ENCODE measurements around the gene WWC1.
"Not testable (repeated sequence)": the region's sequence is repeated elsewhere in the genome, so short reads cannot be mapped to it uniquely, and the experiment has no call there.

Gene WWC1

DNA sequence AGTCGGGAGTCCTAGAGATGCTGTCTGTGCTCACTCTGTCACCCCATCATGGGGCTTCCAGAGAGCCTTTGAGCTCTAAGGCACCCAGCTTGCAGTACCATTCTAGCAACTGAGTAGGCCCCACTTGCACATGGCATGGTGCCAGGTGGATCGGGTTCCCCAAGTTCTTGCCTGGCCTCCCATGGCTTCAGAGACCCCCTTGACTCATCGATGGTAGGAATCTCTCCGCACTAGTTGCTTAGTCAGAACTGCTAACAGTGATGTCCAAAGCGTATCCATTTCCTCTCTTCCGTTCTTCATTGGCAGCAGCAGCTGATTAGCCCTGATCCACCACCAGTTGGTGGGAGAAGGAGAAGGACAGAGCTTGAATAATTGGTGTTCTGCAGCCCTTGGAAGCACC, 124.5 kb downstream of the WWC1 start:
- DNase-seq, result no peak

DNA sequence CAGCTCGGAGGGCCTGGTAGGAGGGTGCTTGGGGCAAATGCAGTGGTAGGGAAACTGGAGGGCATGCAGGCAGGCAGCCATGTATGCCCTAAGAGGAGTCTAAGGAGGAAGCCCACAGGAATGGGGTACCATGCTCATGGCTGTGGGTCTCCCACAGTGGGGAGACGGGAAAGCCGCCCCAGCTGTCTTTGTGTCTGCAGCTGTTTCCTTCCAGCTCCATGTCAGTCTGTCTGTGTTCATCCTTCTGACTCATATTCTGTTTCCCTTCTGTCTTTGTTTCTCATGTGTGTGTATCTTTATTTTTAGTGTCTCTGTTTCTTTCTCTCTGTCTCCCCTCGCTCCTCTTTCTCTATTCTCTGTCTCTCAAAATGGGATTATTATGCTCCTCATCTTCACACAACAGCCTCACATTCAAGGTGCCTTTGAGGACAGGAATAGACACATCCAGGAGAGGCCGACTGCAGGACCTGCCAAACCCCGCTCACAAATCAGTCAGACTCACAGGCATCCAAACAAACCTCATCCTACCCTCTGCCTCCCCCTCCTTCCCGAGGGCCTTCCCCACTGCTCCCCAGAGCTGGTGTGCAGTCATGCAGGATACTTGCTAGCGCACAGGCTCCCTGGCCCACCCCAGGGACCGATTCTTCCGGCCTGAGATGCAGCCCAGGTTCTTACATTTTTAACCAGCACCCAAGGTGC, 126.4 kb downstream of the WWC1 start:
- no peak for DNase-seq

DNA sequence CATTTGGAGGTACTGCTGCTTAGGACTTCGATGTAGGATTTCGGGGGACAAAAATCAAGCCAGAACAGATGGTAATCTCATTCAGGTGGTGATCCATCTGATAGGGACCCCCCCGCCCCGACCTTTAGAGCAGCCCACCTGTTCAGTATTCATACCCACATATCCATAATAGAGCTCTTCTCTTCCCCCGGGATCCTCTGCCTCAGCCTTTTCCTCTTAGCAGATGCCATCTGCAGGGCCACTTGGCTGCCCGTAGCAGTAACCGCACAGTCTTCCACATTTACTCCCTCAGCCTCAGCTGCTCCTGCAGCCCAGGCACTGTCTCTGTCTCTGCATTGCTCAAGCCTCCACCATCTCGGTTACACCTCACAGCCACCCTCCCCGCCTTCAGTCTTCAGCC, 129.0 kb downstream of the WWC1 start:
- no peak for DNase-seq

DNA sequence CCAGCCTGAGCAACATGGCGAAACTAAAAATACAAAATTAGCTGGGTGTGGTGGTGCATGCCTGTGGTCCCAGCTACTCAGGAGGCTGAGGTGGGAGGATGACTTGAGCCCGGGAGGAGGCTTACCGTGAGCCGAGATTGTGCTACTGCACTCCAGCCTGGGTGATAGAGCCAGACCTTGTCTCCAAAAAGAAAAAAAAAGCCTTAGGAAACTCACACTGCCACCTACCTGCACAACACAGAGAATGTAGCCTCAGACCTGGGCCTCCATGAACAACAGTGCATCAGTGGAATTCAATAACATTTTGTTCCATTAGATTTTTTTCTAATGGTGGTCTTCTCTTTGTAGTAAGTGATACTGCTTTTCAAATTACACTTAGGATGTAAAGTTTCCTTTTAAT, 131.0 kb downstream of the WWC1 start:
- peak; percentile 7 for DNase-seq

DNA sequence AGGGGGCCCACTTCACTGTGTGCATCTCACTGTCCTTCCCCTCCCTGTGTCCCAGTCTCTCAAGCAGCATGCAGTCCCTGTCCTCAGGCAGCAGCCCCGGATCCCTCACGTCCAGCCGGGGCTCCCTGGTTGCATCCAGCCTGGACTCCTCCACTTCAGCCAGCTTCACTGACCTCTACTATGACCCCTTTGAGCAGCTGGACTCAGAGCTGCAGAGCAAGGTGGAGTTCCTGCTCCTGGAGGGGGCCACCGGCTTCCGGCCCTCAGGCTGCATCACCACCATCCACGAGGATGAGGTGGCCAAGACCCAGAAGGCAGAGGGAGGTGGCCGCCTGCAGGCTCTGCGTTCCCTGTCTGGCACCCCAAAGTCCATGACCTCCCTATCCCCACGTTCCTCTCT, 132.0 kb downstream of the WWC1 start:
- DNase-seq, result no peak

DNA sequence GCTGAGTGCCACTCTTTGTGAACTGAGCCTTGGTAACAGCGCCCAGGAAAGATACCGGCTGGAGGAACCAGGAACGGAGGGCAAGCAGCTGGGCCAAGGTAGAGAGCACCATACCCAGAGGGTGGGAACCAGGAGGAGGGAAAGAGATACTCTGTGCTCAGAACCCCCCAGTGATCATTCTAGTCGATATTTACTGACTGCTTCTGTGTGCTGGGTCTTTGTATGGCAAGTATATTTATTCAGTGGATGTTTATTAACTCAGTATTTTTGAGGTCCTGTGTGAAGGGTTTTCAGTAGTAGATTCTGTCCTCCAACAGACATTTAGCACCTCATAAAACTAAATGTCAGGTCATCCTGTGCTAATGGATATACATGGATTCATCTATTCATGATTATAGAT, 132.5 kb downstream of the WWC1 start:
- no peak for DNase-seq

DNA sequence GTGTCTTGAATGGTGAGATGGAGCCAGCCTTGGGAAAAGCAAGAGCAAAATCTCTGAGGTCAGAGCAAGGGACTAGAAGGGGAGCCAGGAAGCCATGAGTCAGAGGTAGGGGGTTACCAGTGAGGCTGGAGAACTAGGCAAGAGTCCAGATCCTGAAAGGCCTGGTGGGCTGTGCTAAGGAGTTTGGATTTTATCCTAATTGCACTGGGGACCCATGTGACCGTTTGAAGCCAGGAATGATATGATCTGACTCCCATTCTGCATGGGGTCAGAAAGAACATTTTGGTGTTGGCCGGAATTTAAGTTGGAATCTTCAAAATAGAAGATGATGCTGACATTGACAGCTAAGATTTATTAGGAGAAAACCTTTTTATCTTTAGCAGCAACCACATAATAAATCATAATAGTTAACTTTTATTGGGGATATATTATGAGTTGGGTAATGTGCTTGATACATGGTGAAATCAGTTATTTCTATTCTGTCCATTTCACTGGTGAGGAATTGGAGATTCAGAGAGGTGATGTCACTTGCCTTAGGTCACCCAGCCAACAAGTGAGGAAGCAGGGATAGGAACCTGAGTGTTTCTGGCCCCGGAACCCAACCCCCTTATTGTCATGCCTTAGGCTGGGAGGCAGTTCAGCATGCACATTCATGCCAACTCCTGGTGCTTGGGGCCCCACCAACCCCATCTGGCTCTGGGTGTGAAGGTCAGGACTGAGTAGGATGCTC, 133.3 kb downstream of the WWC1 start:
- no peak for DNase-seq

DNA sequence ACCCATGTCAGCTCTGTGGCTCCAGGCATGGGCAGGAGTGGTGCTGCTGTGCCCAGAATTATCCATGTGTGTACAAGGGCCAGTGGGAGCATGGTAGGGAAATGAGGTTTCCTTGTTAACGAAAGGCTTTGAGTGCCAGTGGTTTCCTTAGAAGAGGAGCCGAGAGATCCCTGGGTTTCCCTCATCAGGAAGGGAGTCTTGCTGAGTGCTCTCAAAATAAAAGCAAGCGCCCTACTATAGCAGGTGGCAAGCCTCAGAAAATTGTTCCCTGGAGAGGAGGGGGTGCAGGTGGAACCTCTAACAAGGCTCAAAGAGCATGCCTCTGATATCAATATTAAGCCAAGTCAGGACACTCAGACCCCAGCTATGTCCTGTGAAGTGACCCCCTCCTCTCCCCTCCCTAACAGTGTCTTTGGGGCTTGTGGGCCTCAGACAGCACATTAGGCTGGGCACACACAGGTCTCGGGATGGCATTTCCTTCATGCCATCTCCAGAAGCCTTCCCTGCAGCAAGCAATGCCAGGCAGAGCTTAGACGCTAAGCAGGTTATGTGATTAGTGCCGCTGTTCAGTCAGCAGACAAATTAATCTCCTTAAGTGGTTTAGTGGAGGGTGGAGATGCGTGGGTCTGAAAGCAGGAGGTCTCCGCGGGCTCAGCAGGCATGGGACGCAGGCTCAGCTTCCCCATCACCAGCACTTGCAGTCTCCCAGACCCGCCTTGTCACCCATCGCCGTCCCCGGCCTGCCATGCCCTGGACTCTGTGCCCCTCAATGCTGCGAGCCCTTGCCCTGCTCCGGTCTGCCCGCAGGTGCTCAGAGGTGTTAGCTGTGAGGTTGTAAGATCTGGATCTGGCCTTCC, 134.8 kb downstream of the WWC1 start:
- DNase-seq, result no peak

DNA sequence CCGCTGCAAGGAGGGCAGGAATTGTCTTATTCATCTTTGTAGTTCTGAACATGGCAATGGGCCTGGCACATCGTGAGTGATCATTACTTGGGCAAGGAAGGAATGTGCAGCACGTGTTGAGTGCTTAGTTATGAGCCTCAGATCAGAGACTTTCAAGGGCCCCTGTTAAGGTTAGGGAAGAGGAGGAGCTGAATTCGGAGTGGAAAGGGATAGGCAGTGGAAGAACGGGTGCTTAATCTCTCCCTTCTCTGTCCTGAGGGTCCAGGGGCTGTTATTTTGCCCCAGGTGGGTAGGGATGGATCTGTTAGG, 135.4 kb downstream of the WWC1 start:
- no peak for DNase-seq

DNA sequence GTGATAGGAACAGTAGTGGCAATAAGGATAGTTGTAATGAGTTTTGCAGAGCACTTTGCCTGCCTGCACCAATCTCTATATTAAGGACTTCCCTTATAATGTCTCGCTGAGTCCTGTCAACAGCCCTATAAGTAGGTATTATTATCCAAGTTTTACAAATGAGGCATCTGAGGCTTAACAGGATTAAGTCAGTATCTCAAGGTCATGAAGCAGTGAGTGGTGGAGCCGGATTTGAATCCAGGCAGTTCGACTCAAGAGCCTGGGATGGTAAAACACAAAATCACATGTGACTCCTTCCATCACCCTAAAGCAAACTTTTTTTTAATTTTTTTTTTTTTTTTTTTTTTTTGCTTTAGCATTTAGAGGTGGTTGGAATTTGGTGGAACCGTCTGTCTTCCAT, 135.8 kb downstream of the WWC1 start:
- no peak for DNase-seq

DNA sequence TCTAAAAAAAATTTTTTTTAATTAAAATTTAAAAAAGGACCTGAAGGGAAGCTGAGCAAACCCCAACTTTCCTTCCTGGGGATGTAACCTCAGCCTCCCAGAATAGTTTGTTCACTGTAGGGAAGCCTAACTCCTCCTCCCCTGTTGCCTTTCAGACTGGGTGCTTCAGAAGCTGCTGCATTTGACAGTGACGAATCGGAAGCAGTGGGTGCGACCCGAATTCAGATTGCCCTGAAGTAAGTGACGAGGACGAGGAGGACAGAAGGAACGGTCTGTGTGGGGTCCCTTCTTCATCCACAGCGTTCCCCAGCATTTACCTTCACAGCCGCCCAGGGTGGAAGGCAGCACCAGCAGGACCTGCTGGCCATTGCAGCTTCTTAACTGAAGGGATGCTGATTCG, 137.1 kb downstream of the WWC1 start:
- no peak for DNase-seq

DNA sequence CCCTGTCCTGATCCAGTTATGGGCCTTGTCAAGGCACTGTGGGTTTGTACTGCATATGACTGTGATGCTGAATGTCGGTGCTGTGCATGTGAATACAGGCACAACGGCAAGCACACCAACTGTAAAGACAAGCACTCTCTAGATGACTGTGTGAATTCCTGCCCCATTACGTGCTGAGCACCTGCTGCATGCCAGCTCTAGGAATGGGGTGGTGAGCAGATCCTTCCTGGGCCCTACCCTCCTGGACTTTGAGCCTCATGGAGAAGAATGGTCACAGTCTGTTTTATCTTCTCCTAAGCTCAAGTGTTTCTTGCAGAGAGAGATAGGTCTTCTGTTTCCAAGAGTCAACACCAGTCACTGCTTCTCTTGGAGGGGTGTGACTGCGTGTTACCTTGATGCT, 138.9 kb downstream of the WWC1 start:
- DNase-seq, result no peak

DNA sequence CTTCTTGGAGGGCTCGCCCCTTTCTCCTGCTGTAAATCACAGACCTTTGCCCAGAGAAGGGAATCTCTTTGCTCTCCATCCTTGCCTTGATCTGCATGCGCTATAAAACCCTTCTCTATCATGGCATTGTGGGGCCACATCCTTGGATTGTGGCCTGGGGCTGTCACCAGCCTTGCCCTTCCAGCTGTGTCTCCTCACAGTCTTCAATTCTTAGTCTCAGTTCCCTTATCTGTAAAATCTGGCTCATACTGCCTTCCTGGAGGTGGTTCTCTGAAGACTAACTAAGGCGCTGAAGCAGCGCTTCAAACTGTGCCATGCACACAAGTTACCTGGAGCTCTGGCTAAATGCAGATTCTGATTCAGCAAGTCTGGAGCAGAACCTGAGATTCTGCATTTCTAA, 141.5 kb downstream of the WWC1 start:
- no peak for DNase-seq

DNA sequence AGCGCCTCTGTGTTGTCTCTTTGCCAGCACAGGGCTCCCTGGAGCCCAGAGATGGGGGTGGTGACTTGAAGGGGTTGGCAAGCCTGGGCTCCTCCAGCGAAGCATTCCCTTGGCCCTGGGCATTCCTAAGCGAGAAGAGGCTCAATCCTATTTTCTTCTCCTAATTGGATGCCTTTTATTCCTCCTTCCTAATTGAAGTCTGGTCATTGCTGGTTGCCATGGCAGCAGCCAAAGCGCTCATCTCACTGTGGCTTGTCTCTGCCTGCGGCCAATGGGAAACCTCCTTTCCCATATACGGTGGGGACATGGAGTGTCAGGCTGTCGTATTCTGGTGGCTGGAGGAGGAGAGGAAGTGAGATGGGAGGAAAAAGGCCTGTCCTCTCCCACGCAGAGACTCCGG, 142.6 kb downstream of the WWC1 start:
- no peak for DNase-seq

DNA sequence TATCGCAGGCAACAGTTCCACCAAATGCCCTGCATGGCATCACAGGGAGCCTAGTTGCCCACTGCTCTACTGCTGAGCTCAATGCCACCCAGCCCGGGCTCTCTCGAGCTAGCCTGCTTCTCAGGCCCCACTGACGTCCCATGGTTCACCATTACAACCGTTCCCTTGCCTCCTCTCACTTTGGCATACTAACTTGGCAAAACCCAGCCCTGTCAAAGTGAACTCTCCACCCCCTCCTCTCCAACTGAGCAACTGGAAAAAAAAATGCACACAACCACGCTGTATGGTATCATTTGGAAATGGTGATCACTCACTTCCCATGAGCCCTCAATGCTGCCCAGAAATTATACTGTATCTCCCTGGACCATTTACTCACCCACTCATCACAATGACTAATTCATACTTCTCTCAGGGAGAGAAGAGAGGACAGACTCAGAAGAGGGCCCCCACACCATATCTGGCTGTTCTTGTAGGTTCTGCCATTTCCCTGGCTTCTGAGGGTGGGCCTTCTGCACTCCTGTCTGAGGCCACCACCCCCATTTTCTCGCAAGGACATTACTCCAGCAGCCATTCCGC, 143.4 kb downstream of the WWC1 start:
- no peak for DNase-seq

DNA sequence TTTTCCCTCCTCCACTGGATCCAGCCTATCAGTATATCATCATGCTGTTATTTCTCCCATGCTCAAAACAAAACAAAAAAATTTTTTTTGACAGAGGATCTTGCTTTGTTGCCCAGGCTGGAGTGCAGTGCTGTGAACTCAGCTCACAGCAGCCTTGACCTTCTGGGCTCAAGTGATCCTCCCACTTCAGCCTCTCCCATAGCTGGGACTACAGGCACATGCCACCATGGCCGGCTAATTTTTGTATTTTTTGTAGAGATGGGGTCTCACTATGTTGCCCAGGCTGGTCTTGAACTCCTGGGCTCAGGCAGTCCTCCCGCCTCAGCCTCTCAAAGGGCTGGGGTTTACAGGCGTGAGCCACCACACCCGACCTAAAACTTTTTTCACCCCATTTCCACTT, 143.9 kb downstream of the WWC1 start:
- DNase-seq, result not testable (repeated sequence)

DNA sequence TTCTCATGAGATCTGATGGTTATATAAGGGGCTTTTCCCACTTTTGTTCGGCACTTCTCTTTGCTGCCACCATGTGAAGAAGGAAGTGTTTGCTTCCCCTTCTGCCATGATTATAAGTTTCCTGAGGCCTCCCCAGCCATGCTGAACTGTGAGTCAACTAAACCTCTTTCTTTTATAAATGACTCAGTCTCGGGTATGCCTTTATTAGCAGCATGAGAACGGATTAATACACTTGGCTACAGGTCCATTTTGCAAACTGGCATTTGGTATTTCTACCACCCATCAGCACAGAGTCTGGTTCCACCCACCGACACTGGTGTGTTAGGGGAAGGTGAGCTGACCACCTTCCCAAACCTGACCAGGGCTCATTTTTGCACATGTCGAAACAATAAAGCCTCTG, 146.9 kb downstream of the WWC1 start:
- DNase-seq, result no peak

DNA sequence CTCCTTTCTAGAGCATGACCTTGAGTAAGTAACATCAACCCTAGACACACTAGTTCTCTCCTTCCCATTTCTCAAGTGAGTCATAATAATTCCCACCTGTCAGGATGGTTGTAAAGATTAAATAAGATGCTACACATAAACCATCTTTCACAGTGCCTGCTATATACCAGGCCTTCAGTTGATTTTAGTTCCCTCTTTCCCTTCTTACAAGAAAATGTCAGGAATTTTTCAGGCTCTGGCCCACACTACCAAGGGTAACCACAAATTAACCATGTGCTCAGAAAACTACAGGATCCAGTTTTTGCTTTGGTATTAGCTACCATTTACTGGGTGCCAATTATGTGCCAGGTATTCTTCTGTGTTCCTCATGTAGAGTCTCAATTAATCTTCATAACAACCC, 152.1 kb downstream of the WWC1 start:
- DNase-seq, result no peak

DNA sequence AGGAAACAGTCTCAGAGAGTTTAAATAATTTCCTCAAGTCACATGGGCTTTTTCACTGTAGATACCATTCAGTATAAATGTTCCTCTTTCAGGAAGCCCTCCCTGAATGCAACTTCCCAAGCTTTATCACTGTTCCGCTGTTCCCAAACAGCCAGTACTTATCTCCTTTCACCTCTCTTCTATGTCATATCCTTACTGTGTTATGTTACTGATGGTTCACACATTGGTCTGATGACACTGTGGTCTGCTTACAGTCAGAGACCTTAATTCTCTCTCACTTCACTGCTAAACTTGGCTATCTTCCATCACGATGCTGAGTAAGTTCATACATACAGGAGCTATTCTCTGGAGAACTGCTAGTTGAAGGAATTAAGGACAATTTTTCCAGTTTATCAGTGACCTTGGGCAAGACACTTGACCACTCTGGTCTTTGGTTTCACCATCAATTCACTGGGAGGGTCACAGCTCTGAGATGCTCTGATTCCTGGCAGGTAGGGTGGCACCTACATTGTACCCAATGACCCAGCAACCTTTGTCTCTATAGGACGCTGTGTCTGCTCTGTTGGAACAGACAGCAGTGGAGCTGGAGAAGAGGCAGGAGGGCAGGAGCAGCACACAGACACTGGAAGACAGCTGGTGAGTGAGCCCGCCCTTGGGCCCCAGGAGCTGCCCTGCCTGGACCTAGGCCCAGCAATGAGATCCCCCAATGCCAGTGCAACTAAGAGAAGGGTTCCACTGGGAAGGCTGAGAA, 152.7 kb downstream of the WWC1 start:
- no peak for DNase-seq

DNA sequence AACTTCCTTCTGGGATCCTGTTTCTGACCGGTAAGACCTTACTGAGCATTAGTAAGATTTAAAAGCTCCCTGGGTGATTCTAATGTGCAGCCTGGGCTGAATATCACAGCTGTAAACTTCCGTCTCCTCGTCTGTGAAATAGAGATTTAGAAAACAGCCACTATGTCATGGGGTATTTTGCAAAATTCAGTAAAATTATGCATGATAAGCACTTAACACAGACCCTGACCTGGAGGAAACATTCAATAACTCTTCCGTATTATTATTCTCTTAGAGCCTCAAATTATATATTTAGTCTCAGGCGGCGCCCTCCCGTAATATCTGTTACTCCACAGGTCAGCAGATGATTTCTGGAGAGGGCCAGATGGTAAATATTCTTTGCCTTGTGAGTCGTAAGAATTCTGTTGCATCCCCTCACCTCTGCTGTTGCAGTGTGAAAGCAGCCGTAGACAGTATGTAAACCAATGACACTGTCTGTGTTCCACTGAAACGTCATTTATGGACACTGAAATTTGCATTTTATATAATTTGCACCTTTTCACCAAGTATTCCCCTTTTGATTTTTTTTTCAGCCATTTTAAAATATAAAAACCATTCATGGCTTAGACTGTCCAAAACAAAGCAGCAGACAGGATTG, 155.7 kb downstream of the WWC1 start:
- DNase-seq, result no peak

DNA sequence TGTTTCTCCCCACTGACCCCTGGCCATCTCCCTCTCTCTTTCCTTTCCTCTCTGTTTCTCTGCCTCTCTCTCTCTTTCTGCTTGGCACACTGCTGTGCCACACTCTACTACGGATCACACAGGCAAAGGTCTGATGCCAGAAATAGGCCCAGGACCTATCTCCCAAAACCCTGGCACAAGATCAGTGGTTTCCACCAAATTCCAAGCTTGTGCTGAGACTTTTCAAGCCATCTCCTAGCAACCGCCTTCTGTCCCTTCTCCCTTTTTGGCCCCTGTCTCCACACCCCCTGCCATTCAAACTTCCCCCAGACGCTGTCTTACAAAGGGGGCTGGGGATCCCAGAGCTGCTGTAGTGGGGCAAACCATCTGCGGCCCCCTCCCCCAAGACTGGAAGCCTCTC, 156.4 kb downstream of the WWC1 start:
- no peak for DNase-seq

DNA sequence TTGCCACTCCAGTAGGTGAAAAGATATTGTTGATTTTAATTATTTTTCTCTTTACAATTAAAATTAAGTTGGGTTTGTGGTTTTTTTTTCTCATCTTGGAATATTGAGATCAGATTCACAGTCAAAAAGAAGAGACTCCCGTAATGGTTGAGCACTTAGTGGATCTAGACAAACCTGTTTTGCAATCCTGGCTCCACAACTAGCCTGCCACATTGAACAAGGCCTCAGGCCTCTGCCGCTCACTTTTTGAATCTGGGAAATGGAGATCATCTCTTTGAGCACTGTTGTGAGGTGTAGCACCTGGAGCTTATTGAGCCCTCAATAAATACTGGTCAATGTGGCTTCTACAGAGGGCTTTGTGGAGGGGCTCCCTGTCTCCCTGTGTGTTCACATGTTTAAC, 157.7 kb downstream of the WWC1 start:
- no peak for DNase-seq

DNA sequence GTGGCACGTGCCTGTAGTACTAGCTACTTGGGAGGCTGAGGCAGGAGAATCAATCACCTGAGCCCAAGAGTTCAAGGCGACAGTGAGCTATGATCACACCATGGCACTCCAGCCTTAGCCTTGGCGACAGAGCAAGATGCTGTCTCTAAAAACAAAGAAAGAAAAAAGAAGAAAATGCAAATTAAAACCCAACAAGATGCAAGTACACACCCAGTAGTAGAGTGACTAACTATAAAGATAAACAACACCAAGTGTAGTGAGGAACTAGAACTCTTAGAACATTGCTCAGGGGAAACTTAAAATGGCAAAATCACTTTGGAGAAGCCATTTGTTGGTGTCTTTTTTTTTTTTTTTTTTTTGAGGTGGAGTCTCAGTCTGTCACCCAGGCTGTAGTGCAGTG, 160.1 kb downstream of the WWC1 start:
- no peak for DNase-seq
